ENCODE results near the gene SCFD2.

GRCh38 chr4:52836678-52837077, 529.2 kb downstream of the SCFD2 start:
- no peak for TF ChIP-seq CTCF (IDR thresholded peaks at IDR 0.05; ENCODE audit: borderline replicate concordance, extremely low read depth, low read length, poor library complexity, severe bottlenecking)
- TF ChIP-seq EZH2 (IDR thresholded peaks at IDR 0.05; ENCODE audit: borderline replicate concordance, low read depth, low read length, severe bottlenecking), result no peak

All from DND-41 (cell line).